Stimulated activated CD4-positive, alpha-beta T cell treated with anti-CD3 and anti-CD28 coated beads, Interleukin-15, amount 100 ng/mL, for 48 hours (primary cell): ENCODE results near the gene DYNC2H1.
A peak's percentile ranks its signal among the peaks of the same experiment; 100 is the strongest.

ENCODE experiments used
- DNase-seq, 2 donors: peaks; one replicate each; pipeline ENCODE4 v3.0.0-alpha.2; 2020; ENCODE audit warnings: low read depth in 2 of 2

The DYNC2H1 gene, protein sequence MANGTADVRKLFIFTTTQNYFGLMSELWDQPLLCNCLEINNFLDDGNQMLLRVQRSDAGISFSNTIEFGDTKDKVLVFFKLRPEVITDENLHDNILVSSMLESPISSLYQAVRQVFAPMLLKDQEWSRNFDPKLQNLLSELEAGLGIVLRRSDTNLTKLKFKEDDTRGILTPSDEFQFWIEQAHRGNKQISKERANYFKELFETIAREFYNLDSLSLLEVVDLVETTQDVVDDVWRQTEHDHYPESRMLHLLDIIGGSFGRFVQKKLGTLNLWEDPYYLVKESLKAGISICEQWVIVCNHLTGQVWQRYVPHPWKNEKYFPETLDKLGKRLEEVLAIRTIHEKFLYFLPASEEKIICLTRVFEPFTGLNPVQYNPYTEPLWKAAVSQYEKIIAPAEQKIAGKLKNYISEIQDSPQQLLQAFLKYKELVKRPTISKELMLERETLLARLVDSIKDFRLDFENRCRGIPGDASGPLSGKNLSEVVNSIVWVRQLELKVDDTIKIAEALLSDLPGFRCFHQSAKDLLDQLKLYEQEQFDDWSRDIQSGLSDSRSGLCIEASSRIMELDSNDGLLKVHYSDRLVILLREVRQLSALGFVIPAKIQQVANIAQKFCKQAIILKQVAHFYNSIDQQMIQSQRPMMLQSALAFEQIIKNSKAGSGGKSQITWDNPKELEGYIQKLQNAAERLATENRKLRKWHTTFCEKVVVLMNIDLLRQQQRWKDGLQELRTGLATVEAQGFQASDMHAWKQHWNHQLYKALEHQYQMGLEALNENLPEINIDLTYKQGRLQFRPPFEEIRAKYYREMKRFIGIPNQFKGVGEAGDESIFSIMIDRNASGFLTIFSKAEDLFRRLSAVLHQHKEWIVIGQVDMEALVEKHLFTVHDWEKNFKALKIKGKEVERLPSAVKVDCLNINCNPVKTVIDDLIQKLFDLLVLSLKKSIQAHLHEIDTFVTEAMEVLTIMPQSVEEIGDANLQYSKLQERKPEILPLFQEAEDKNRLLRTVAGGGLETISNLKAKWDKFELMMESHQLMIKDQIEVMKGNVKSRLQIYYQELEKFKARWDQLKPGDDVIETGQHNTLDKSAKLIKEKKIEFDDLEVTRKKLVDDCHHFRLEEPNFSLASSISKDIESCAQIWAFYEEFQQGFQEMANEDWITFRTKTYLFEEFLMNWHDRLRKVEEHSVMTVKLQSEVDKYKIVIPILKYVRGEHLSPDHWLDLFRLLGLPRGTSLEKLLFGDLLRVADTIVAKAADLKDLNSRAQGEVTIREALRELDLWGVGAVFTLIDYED (N-terminal part only)

DNA sequence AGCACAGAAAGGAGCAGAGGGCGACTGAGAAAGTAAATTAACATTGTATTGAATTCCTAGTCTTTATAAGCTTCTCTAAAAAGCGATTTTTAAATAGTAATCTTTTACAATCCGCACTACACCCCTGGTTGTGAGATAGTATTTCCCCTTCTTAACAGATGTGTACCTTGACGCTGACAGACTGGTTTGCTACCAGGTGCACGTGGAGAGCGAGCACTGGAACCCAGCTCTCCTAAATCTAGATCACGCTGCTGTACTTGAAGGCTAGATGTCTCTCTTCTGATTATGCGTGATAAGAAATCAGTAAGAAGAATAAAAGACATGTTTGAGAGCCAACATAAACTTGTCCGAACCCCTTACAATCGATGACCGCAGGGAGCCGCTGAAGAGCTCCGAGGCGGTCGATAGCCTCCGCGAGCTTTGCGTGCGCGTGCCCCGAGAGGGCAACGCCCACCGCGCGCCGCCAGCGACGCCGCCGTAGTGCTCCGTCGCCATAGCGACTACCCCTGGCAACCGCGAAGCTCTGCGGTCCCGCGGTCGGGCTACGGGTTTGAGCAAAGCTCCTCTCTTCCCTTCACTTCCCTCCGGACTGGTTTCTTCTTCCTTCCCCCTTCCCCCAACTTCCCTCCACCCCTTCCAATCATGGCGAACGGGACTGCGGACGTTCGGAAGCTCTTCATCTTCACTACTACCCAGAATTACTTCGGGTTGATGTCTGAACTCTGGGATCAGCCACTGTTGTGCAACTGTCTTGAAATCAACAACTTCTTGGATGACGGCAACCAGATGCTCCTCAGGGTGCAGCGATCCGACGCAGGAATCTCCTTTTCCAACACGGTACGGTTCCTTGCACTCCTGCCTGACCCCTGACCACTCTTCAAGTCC, at the start of gene DYNC2H1:
Gene DYNC2H1, plus strand, starts transcription at position 494 of the 885 bp plus-strand sequence. Its CDS starts 149 bp downstream, at position 643.
- DNase-seq: peak; percentile 74 to 83

DNA sequence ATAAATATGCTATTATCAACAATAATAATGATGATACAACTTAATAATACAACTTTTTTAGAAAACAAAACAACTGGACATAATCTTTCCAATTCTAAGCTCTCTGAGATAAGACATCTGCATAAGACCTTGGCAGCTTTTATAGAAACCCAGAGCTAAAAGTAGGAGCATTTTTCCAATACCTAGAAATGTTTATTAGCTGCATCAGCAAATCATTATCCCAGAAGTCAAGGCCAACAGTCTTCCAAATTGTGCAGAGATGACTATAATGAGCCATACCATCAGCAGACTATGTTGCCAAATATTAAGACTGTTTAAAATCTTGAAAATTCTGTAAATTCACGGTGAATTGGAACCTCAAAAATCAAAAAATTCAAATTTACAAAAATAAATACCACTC, 47.6 kb upstream of the DYNC2H1 start:
- DNase-seq: no peak

DNA sequence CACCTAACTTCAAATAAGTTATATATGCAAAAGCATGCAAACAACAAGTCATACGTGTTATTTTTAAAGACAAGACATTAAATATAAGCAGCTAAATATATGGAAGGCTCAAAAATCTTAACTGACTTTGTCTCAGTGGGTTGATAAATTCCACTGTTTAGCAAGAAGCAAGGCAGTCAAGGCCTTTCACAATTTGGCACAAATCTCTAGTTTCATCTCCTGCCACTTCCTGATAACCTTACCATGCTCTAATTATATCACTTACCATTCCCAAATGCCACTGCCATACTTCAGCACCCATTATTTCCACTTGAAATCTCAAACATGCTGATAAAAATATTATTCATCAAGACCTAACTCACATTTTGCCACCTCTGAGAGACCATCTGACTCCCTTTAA, 42.1 kb upstream of the DYNC2H1 start:
- no peak for DNase-seq

DNA sequence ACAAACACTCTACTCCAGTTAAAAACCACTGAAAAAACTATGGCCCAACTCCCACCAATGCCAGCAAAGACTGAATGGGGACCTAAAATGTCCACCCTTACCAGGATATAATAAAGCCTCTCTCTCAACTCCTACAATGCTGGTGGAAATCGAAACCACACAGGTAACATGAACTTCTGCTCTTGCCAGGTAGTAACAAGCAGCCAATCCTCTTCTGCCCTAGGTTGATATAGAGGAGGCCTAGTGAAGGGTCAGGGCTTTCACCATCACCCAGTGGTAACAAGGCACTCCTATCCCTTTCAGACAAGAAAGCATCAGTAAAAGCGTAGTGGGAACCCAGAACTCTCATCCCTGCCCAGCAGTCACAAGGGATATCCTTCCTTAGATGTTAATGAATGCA, 39.9 kb upstream of the DYNC2H1 start:
- DNase-seq: no peak

DNA sequence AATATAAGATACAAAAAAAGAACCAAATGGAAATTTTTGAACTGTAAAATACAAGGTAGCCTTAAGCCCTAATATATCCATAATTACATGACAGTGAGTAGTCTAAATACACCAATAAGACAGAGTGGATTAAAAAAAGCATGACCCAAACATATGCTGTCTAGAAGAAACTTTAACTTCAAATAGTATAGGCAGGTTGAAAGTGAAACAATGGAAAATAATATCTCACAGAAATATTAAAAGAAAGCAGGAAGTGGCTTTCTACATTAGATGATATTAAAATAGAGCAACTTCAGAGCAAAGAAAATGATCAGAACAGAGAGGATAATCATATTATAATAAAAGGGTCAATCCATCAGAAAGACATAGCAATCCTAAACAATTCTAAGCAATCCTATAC, 39.1 kb upstream of the DYNC2H1 start:
- no peak for DNase-seq

DNA sequence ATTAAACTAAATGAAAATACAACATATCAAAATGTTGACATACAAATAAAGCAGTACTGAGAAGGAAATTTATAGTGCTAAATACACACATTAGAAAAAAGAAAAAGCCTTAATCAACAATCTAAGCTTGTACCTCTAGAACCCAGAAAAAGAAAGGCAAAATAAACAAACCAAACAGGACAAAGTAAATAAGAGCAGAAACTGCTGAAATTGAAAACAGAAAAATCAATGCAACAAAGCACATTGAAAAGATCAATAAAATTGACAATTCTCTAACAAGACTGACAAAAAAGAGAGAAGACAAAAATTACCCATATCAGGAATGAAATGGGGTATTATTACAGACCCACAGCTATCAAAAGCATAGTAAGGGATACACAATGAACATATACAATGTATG, 38.2 kb upstream of the DYNC2H1 start:
- DNase-seq: no peak

DNA sequence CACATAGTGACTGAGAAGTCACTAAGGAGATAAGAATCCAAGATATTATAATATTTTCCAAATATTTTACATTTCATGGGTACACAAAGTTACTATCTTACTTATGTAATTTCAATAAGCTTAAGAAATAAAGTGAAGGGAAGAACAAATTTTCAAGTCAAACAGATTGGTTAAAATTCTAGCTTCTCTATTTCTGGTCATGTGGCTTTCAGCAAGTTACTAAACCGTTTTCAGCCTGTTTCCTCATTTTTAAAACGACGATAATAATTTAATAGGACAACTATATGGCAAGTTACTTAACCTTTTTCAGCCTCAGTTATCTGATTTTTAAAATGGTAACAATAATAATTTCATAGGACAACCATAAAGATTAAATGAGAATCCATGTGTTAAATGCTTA, 32.9 kb upstream of the DYNC2H1 start:
- no peak for DNase-seq

DNA sequence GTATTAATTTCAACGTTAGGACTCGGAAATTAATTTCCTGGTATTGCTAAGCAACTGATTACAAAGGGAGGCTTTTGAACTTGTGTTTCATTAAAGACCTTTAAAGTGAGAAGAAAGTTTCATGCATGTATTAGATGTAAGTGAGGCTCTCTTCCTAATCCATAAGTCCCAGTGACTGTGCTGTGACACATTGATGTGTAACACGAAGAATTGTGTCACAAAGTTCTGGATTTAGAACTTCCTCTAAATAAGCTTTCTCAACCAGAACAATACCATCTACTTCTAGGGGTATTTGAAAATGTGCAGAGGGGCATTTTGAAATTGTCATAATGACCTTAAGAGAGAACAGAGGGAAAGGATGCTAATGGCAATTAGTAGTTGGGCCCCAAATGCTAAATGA, 31.7 kb upstream of the DYNC2H1 start:
- DNase-seq: no peak

DNA sequence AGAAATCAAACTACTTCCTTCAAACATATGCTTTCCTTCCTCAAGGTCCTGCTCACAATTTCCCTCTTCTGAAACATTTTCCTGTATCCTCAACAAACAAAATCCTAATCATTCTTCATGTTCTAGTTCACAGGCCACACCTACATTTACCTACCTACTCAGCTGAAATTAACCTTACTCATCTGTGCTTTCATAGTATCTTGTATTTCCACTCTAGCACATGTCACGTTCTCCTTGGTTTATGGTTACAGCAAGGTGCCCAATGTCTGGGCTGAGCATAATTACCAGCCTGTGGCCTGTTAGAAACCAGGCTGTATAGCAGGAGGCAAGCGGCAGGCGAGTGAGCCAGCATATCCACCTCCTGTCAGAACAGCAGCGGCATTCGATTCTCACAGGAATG, 30.5 kb upstream of the DYNC2H1 start:
- no peak for DNase-seq

DNA sequence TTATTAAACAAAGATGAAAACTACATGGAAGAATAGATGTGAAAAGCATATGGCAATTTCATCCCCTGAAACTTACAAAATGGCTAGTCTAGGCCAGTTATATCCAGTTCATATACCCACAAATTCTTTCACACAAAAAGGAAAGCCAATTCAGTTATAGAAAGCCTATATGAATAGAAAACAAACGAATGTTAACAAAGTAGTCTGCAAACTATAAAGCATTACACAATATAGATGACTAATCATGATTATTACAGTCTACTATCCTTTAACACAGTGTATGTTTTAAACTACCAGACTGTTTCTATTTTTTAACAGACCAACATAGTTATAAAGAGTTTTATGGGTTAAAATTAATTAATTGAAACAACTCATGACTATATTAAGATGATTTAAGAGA, 29.4 kb upstream of the DYNC2H1 start:
- no peak for DNase-seq

DNA sequence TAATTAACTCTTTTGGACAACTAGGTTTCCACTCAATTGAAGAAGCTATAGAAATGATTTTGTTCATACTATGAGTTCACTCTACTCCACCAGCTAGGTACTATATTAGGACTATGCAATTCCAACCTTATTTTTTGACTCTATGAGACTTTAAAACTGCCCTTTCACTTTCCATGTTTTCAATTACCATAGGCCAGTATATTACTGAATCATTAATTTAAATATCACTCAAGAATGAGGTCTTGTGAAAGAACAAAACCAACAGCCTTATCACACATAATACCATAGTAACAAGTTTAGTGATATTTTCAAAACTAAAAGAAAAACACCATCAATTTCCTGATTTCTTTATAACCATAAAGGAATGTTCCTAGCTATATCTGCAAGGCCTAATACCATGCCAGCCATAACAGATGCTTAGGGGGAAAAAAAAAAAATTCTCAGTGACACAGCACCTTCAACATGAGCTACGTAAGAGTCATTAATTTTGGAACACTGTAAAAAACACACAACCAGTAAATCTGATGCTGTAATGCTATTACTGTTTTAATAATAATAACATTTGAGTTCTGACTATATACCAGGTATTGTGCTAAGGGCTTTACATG, 23.4 kb upstream of the DYNC2H1 start:
- DNase-seq: no peak

DNA sequence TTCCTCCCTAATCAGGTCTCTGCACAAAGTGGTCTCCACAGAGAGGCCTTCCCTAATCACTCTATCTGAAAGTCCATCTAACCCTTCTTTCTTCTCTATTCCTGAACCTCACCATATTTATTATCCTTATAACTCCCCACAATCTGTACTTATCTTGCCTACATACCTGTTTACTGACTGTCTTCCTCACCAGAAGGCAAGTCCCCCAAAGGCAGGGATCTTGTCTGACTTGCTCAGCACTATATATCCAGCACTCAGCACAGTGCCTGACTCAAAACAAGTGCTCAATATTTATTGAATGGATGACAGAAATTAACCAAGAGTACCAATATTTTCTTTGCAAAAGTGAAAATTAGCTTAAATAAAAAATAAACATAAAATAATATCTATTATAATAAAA, 22.8 kb upstream of the DYNC2H1 start:
- no peak for DNase-seq

DNA sequence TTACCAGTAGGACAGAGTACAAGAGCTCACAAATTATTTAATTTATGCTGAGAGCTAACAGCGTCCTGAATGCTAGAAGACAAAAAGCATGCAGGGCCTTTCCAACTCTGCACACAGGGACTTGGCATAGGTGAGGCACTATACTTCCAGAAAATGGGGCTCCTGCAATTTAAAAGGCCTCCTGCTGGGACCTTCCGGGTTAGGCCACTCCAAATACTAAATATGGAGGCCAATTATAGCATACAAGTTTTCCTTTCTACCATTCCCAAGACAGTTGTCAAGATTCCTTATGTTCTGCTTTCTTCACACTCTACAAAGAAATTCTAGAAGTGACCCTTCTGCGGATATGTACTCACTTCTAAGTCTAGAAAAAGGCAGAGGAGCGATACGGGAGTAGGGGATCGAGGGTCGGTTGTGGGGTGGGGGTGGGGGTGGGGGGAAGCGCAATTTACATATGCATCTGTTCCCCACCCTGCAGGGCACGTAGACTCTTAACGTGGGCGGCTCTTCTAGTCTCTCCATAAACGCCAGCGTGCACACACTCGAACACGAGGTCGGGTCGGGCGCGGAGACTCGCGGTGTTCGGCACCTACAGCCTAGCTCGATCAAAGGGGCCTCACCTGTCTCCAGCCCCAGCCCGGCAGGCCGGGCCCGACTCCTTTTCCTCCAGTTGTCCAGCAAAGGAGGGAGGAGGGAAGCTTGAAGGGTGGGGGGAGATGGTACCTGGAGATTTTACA, 18.0 kb upstream of the DYNC2H1 start:
- no peak for DNase-seq

DNA sequence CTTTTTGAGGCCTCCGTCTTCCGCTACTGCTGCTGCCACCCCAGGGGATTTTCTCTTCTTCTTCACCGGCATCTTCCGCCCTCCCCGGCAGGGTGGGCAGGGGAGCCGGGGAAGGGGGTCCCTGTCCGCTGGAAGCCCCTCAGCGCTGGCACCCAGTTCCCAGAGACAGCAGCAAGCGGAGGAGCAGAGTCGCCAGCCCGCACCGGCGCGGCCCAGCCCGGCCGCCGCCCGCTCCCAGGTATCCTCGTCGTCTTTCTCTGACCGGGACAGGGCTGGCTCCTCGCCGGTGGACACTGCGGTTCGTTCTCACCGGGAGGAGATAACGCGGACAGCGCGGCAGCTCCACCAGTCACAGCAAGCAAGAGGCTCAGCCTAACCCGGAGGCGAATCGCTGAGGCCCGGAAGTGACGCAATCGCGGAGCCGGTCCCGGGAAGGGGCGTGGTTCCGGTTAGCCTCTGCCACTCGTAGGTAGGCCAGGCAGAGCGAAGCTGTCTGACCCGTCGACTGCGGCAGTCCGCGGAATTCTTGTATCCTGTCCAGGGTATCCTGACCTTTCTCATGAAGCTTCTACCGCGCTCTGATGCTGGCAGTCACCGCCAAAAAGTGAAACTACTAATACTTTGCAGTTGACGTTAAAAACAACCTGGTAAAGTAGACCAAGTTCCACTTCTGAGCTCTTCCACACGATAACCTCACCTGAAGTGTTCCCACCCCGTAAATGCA, 17.3 kb upstream of the DYNC2H1 start, which contains the start of gene DCUN1D5:
Gene DCUN1D5, minus strand, starts transcription at position 360 of the 724 bp plus-strand sequence. Its CDS starts 288 bp downstream, at position 72.
- DNase-seq: peak; percentile 90 to 94

DNA sequence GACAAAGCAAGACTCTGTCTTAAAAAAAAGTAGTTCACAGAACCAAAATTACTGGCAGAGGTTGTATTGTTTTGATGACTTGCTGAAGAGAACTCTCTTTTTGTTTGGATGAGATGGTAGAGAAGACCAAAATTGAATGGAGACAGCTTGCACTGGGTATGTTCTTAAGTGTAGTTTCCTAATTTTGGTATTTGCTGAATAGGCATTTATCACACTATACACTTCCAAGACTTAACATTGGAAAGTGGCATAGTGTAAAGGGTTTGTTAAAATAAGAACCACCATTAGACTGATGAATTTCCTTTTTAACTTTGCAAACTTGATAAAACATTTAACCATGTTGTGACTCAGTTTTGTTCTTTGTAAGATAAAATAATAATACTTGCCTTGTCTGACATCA, 11.9 kb upstream of the DYNC2H1 start:
- DNase-seq: no peak

DNA sequence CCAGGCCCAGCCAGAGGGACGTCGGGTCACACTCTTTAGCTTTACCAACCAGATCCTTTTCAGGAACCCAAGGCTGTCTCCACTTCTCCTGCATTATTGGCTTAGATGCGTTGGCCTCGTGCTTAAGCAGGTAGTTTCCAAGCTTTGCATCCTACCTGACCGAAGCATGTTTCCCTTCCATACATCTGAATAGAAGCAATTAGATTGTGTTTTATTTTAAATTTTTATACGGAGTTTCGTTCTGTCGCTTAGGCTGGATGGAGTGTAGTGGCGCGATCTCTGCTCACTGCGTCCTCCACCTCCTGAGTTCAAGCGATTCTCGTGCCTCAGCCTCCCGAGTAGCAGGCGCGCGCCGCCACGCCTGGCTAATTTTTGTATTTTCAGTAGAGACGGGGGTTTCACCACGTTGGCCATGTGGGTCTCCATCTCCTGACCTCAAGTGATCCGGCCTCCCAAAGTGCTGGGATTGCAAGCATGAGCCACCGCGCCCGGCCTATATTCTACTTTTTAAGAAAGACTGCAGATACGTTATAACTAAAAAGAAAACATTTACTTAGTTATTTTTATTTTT, 677 bp downstream of the DYNC2H1 start:
- DNase-seq: peak in 1 of 2 donors; percentile 0

DNA sequence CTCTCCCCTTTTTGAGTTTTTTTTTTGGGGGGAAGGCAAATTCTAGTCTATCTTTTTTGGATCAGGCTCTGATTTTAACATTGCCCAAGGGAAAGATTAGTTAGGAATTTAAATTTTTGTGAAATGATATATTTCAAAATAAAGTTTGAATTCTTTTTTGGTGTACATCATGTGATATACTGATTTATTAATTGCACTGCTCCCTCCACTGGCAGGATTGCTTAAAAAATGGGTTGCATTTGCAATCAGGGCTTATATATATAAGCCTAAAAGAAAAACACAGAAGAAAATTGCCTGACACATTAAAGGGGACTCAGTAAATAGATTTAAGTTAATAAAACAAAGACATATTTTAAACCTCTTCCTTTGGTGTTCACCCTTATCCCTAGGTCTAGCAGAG, 1.2 kb downstream of the DYNC2H1 start:
- no peak for DNase-seq

DNA sequence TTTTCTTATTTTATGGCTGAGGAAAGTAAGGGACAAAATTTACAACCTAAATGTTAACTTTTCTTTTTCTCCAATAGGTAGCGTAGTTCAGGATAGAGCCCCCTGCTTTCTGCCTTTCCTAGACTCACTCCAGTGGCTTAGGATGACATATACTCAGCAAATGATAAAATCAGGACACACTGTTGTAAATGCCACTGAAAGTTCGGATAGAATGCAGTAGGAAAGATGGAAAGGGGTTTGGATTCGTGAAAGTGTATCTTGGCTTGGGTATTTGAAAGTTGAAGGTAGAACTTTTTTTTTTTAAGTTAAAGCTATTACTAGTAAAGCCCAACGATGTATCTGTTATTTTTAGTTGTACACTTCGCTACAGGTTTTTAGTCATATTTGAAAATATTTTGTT, 2.2 kb downstream of the DYNC2H1 start:
- no peak for DNase-seq

DNA sequence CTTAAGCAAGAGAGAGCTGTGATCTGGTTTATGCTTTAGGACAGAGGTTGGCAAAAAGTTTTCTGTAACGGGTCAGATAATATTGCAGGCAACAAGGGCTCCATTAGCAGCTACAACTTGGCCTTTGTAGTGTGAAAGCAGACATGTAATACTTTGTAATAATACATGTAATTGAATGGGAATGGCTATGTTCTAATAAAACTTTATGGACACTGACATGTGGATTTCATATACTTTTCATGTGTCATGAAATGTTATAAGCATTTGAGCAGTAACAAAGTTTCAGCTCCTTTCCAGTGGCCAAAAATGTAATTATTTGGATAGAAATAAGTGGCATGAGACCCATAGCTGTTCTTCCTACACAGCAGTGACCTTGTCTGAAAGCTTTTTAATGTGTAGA, 3.1 kb downstream of the DYNC2H1 start:
- DNase-seq: no peak
